Peyer's patch (tissue), 4 donors: ENCODE data around the gene SNX32. TPM values are rescaled to one million over a fixed set of nuclear protein-coding genes. Genes with fewer than 3 reads are reported as not detected.

Experiments used
- DNase-seq, 3 donors: peaks; one replicate each; pipeline ENCODE4 v3.0.0-alpha.2; 2017 to 2019
- H3K27ac ChIP-seq, 4 donors: fragments of 200-600 bp; sonication (generic); one replicate each; pipeline ENCODE4 v1.5.1; 2016 to 2019
- H3K27me3 ChIP-seq, 2 donors: fragments of 200-600 bp; sonication (generic); one replicate each; pipeline ENCODE4 v1.5.1; 2019
- H3K36me3 ChIP-seq, 3 donors: fragments of 200-600 bp; sonication (generic); one replicate each; pipeline ENCODE4 v1.5.1; 2016 to 2019
- H3K4me1 ChIP-seq, 4 donors: fragments of 200-600 bp; sonication (generic); one replicate each; pipeline ENCODE4 v1.5.1; 2016 to 2019
- H3K4me3 ChIP-seq, 4 donors: fragments of 200-600 bp; sonication (generic); 1 replicate in 3 of 4; 2 replicates in 1 of 4; pipeline ENCODE4 v1.5.1; 2016 to 2019; ENCODE audit warnings: mild to moderate bottlenecking in 1 of 4
- H3K9me3 ChIP-seq, 4 donors: fragments of 200-600 bp; sonication (generic); one replicate each; pipeline ENCODE4 v1.5.1; 2016 to 2019; ENCODE audit warnings: mild to moderate bottlenecking in 1 of 4
- POLR2A ChIP-seq, 2 donors: fragments of 450-650 bp; IDR thresholded peaks; one replicate each; pipeline ENCODE4 v1.5.1; 2017; ENCODE audit warnings: antibody characterized with exemption in 2 of 2, mild to moderate bottlenecking in 2 of 2, moderate library complexity in 2 of 2
- total RNA-seq, 4 donors: library from RNA; depleted of rRNA; stranded (reverse); fragments of >200 nt; gene quantifications; one replicate each; pipeline ENCODE4 v1.1.0, GENCODE V29; 2016
- TF ChIP-seq, protein P1 (sequence below), 6 experiments: fragments of 450-650 bp in 4 of 6; fragments of 200-600 bp in 2 of 6; sonication (generic) in 1 of 6; IDR thresholded peaks; one replicate each; pipeline ENCODE4 v1.5.1; 2017 to 2019; ENCODE audit warnings: antibody characterized with exemption in 6 of 6, mild to moderate bottlenecking in 3 of 6, moderate library complexity in 1 of 6

SNX32 gene
- total RNA-seq, 4 donors from 2014 or later = 1.7 to 6.7 (median 6.4) TPM; not detected in 1

- peaks cover 0 to 35% (median 18%) of the 10 kb centered on the region in 4 donors for H3K4me1 ChIP-seq
- DNase-seq = peak; percentile 97 to 99 (median 98)
- H3K27me3 ChIP-seq = no peaks in the 10 kb centered on the region
- H3K27ac ChIP-seq = peak within 1 kb of the TSS; percentile 95 to 99 (median 97)
- TF ChIP-seq, protein P1, sequence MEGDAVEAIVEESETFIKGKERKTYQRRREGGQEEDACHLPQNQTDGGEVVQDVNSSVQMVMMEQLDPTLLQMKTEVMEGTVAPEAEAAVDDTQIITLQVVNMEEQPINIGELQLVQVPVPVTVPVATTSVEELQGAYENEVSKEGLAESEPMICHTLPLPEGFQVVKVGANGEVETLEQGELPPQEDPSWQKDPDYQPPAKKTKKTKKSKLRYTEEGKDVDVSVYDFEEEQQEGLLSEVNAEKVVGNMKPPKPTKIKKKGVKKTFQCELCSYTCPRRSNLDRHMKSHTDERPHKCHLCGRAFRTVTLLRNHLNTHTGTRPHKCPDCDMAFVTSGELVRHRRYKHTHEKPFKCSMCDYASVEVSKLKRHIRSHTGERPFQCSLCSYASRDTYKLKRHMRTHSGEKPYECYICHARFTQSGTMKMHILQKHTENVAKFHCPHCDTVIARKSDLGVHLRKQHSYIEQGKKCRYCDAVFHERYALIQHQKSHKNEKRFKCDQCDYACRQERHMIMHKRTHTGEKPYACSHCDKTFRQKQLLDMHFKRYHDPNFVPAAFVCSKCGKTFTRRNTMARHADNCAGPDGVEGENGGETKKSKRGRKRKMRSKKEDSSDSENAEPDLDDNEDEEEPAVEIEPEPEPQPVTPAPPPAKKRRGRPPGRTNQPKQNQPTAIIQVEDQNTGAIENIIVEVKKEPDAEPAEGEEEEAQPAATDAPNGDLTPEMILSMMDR (IDR thresholded peaks at IDR 0.05) = peak; percentile 88 to 96 (median 93)
- peak; percentile 77 to 88 for TF ChIP-seq POLR2A (IDR thresholded peaks at IDR 0.05)
- H3K4me3 ChIP-seq = peak within 1 kb of the TSS; percentile 80 to 97 (median 90)
- H3K9me3 ChIP-seq = no peaks in the 10 kb centered on the region
- peaks cover 0 to 47% (median 0%) of the 10 kb centered on the region in 3 donors for H3K36me3 ChIP-seq
Observed at GRCh38 chr11:65860278-65861164, 26.8 kb downstream of the SNX32 start, which contains the start of gene MUS81. Gene MUS81 (plus strand): TSS chr11:65860433. CDS start chr11:65860754, 321 bp downstream.

- TF ChIP-seq, protein P1 (IDR thresholded peaks at IDR 0.05) = no peak
- TF ChIP-seq POLR2A (IDR thresholded peaks at IDR 0.05) = no peak
- Histone ChIP-seq H3K9me3 (no peaks in the 10 kb centered on the region), H3K27ac (peak overlapping the region; percentile 95 to 99 (median 97)), H3K27me3 (no peaks in the 10 kb centered on the region), H3K4me1 (peaks cover 0 to 29% (median 12%) of the 10 kb centered on the region in 4 donors), H3K36me3 (peaks cover 0 to 47% (median 0%) of the 10 kb centered on the region in 3 donors), H3K4me3 (peak overlapping the region; percentile 80 to 97 (median 90))
- DNase-seq = peak in 1 of 3 donors; percentile 54
Observed at GRCh38 chr11:65861165-65861505, 27.4 kb downstream of the SNX32 start.

- Histone ChIP-seq H3K4me3 (peak overlapping the region; percentile 80 to 97 (median 90)), H3K9me3 (no peaks in the 10 kb centered on the region), H3K4me1 (peaks cover 0 to 25% (median 7%) of the 10 kb centered on the region in 4 donors), H3K27me3 (no peaks in the 10 kb centered on the region), H3K36me3 (peaks cover 0 to 51% (median 0%) of the 10 kb centered on the region in 3 donors), H3K27ac (peak overlapping the region; percentile 95 to 99 (median 97))
- TF ChIP-seq, protein P1 (IDR thresholded peaks at IDR 0.05) = no peak
- no peak for TF ChIP-seq POLR2A (IDR thresholded peaks at IDR 0.05)
- DNase-seq = peak in 1 of 3 donors; percentile 72
Observed at GRCh38 chr11:65861533-65862183, 27.9 kb downstream of the SNX32 start.

DNA sequence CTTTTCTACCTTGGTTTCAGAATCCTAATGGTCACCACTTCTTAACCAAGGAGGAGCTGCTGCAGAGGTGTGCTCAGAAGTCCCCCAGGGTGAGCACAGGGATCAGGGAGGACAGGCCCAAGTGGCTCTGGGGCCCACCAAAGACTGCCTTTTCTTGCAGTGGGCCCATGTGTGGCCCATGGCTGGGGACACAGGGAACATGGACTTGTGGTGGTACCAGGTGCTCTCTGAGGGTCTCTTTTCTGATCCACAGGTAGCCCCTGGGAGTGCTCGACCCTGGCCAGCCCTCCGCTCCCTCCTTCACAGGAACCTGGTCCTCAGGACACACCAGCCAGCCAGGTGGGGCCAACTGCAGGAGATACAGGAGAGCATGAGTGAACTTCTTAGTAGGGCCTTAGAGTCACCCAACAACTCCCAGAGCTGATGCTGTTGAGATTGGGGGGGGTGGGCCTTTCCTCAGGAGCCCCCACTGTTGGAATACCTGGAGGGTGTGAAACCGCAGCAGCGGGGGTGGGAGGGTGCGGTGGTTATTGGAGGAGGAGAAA lies 28.5 kb downstream of the SNX32 start:
- Histone ChIP-seq H3K27me3 (no peaks in the 10 kb centered on the region), H3K36me3 (peaks cover 0 to 57% (median 0%) of the 10 kb centered on the region in 3 donors), H3K4me3 (no peak overlapping the region), H3K9me3 (no peaks in the 10 kb centered on the region), H3K4me1 (peaks cover 0 to 25% (median 6%) of the 10 kb centered on the region in 4 donors), H3K27ac (no peak overlapping the region)
- TF ChIP-seq, protein P1 (IDR thresholded peaks at IDR 0.05) = no peak
- no peak for TF ChIP-seq POLR2A (IDR thresholded peaks at IDR 0.05)
- peak in 1 of 3 donors; percentile 49 for DNase-seq
